ENCODE results near the gene BOK.

BOK gene

GRCh38 chr2:241617431-241618154, 59.0 kb downstream of the BOK start:
- Mint-ChIP-seq H3K27me3 (no peaks in the 10 kb centered on the region), H3K4me1 (ENCODE audit: low read depth) (peaks cover 40% of the 10 kb centered on the region), H3K36me3 (ENCODE audit: low read depth) (peaks cover 57% of the 10 kb centered on the region), H3K27ac (peak overlapping the region; percentile 54), H3K4me3 (peak overlapping the region; percentile 65), H3K9me3 (peaks cover 9% of the 10 kb centered on the region)
- intact Hi-C loops (cut with micrococcal nuclease) = loop anchor here (2.0 to 10.0 kb wide), 2 partner anchors 19 to 1053 kb away; partner anchors contain the start of genes ATG4B, DUSP28, RNPEPL1 and THAP4

DNA sequence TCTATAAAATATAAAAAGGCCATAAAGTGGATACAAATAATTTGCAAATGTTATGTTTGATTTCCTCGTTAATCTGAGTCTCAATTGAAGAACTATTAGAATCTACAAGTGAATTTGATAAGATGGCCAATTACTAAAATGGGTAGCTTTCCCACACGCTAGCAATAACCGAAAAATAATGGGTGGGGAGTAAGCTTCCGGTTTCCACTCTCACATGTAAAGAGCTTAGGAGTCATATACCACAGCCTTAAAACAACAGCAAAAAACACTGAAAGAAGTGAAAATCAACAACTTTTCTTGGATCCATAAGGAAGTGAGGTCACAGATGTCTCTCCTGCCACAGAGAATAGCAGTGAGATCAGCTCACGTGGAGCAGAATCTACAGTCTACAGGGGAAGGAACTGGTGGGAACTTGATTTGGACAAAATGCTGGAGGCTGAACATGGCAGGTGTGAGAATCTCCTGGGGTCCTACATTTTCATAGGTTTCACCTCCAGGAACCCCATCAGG, 59.8 kb downstream of the BOK start:
- intact Hi-C loops (cut with micrococcal nuclease) = loop anchor here (10.0 kb wide), 1 partner anchor 1054 kb away; the partner anchor contains the start of genes DUSP28 and RNPEPL1
- H3K27ac Mint-ChIP-seq = peak overlapping the region; percentile 54
- no peaks in the 10 kb centered on the region for H3K27me3 Mint-ChIP-seq
- no peak overlapping the region for H3K4me3 Mint-ChIP-seq
- peaks cover 9% of the 10 kb centered on the region for H3K9me3 Mint-ChIP-seq
- H3K36me3 Mint-ChIP-seq (ENCODE audit: low read depth) = peaks cover 62% of the 10 kb centered on the region
- H3K4me1 Mint-ChIP-seq (ENCODE audit: low read depth) = peaks cover 40% of the 10 kb centered on the region

GRCh38 chr2:241618829-241619228, 60.3 kb downstream of the BOK start:
- H3K27ac Mint-ChIP-seq = no peak overlapping the region
- intact Hi-C loops (cut with micrococcal nuclease) = loop anchor here (10.0 kb wide), 1 partner anchor 1054 kb away; the partner anchor contains the start of genes DUSP28 and RNPEPL1
- peaks cover 40% of the 10 kb centered on the region for H3K4me1 Mint-ChIP-seq (ENCODE audit: low read depth)
- peaks cover 62% of the 10 kb centered on the region for H3K36me3 Mint-ChIP-seq (ENCODE audit: low read depth)
- H3K4me3 Mint-ChIP-seq = no peak overlapping the region
- H3K27me3 Mint-ChIP-seq = no peaks in the 10 kb centered on the region
- peaks cover 9% of the 10 kb centered on the region for H3K9me3 Mint-ChIP-seq

- intact Hi-C loops (cut with micrococcal nuclease) = loop anchor here (10.0 kb wide), 1 partner anchor 1055 kb away; the partner anchor contains the start of genes DUSP28 and RNPEPL1
- Mint-ChIP-seq H3K4me3 (no peak overlapping the region), H3K4me1 (ENCODE audit: low read depth) (peaks cover 40% of the 10 kb centered on the region), H3K36me3 (ENCODE audit: low read depth) (peaks cover 68% of the 10 kb centered on the region), H3K27ac (no peak overlapping the region), H3K9me3 (peaks cover 9% of the 10 kb centered on the region), H3K27me3 (no peaks in the 10 kb centered on the region)
Measured at GRCh38 chr2:241619597-241620418, 61.3 kb downstream of the BOK start.

GRCh38 chr2:241620419-241620769, 61.8 kb downstream of the BOK start:
- peaks cover 72% of the 10 kb centered on the region for H3K36me3 Mint-ChIP-seq (ENCODE audit: low read depth)
- H3K4me1 Mint-ChIP-seq (ENCODE audit: low read depth) = peaks cover 40% of the 10 kb centered on the region
- H3K27me3 Mint-ChIP-seq = no peaks in the 10 kb centered on the region
- intact Hi-C loops (cut with micrococcal nuclease) = no loop called here
- H3K4me3 Mint-ChIP-seq = no peak overlapping the region
- peaks cover 9% of the 10 kb centered on the region for H3K9me3 Mint-ChIP-seq
- no peak overlapping the region for H3K27ac Mint-ChIP-seq

Data from dendritic cell treated with granulocyte-macrophage colony-stimulating factor and Interleukin-4, amounts not matched to agents 40 ng/mL and 50 ng/mL, for 4 days (primary cell).